ENCODE results near the gene KIAA0586. TPM values are rescaled to one million over a fixed set of nuclear protein-coding genes. Genes with fewer than 3 reads are reported as not detected.
A peak's percentile ranks its signal among the peaks of the same experiment; 100 is the strongest.

Gene KIAA0586
- total and polyA plus RNA-seq, 2 donors (not counting 3 experiments of a cell fraction or from before 2014, with no cell fraction given), result 7.4 to 25.9 TPM

- Histone ChIP-seq H3K9me3 (replicated peaks; ENCODE audit: control insufficient read depth, insufficient read depth, low read length) (no peaks in the 10 kb centered on the region), H3K4me2 (ENCODE audit: insufficient read depth, low read length) (no peak overlapping the region), H3K4me1 (ENCODE audit: control insufficient read depth, extremely low read depth, insufficient read depth, low read length) (peaks cover 6% of the 10 kb centered on the region), H3K27ac (ENCODE audit: insufficient read depth, low read depth, low read length) (no peak overlapping the region), H3K36me3 (ENCODE audit: control insufficient read depth in 2 of 2, extremely low read depth in 1 of 2, insufficient read depth in 2 of 2, low read length in 2 of 2) (no peaks in the 10 kb centered on the region), H3K27me3 (ENCODE audit: control insufficient read depth in 2 of 2, insufficient read depth in 2 of 2, low read length in 2 of 2) (no peaks in the 10 kb centered on the region), H3K9ac (replicated peaks; ENCODE audit: extremely low read depth, insufficient read depth, low read length) (no peak overlapping the region), H4K20me1 (replicated peaks; ENCODE audit: control insufficient read depth, extremely low read depth, insufficient read depth, low read length) (no peaks in the 10 kb centered on the region), H3K4me3 (replicated peaks in 1 of 3; ENCODE audit: insufficient read depth in 1 of 3, low read depth in 1 of 3, low read length in 3 of 3) (no peak overlapping the region), H2AFZ (ENCODE audit: low read depth, low read length) (no peak overlapping the region), H3K79me2 (ENCODE audit: control insufficient read depth, insufficient read depth, low read length) (no peaks in the 10 kb centered on the region), H3K9me1 (replicated peaks; ENCODE audit: control insufficient read depth, extremely low read depth, insufficient read depth, low read length) (no peaks in the 10 kb centered on the region)
- ChIA-PET CTCF (interaction anchor here (0.9 kb wide), 1 partner anchor 11 kb away, joined by 3 read pairs; no protein-coding TSS in a partner anchor), POLR2A (no interaction called here)
- FAIRE-seq (no peak), DNase-seq (ENCODE audit: low read depth, low spot score) (no peak)
- TF ChIP-seq POLR2A (IDR thresholded peaks at IDR 0.05; ENCODE audit: low read depth, low read length) (no peak), FOS (IDR thresholded peaks at IDR 0.05; ENCODE audit: borderline replicate concordance, insufficient read depth, low read length) (no peak), MAX (IDR thresholded peaks at IDR 0.05; ENCODE audit: insufficient read depth, insufficient read length) (no peak)
- no TSS peak for BruUV-seq (replicated peaks)
- dilution Hi-C loops (cut with MboI; ENCODE audit: extremely low pct_ligation_motif_present, low sequenced_read_pairs) (no loop called here), intact Hi-C loops (cut with micrococcal nuclease) (no loop called here)
These were observed 36.7 kb upstream of the KIAA0586 start for GRCh38 chr14:58390830-58391229.

- no peak overlapping the region for H3K27ac ChIP-seq (ENCODE audit: insufficient read depth, low read depth, low read length)
These were observed 32.0 kb upstream of the KIAA0586 start for GRCh38 chr14:58395562-58395811.

More at GRCh38 chr14:58395562-58395811, 32.0 kb upstream of the KIAA0586 start:
- no peak for DNase-seq (ENCODE audit: low read depth, low spot score)
- Histone ChIP-seq H3K36me3 (ENCODE audit: control insufficient read depth in 2 of 2, extremely low read depth in 1 of 2, insufficient read depth in 2 of 2, low read length in 2 of 2) (no peaks in the 10 kb centered on the region), H3K4me3 (replicated peaks in 1 of 3; ENCODE audit: insufficient read depth in 1 of 3, low read depth in 1 of 3, low read length in 3 of 3) (peak overlapping the region in 2 of 3 experiments; percentile 51 to 52), H4K20me1 (replicated peaks; ENCODE audit: control insufficient read depth, extremely low read depth, insufficient read depth, low read length) (no peaks in the 10 kb centered on the region), H3K9me1 (replicated peaks; ENCODE audit: control insufficient read depth, extremely low read depth, insufficient read depth, low read length) (no peaks in the 10 kb centered on the region), H3K9me3 (replicated peaks; ENCODE audit: control insufficient read depth, insufficient read depth, low read length) (no peaks in the 10 kb centered on the region), H3K9ac (replicated peaks; ENCODE audit: extremely low read depth, insufficient read depth, low read length) (peak overlapping the region; percentile 70), H3K79me2 (ENCODE audit: control insufficient read depth, insufficient read depth, low read length) (no peaks in the 10 kb centered on the region), H3K4me1 (ENCODE audit: control insufficient read depth, extremely low read depth, insufficient read depth, low read length) (peaks cover 10% of the 10 kb centered on the region), H2AFZ (ENCODE audit: low read depth, low read length) (peak overlapping the region; percentile 96), H3K27me3 (ENCODE audit: control insufficient read depth in 2 of 2, insufficient read depth in 2 of 2, low read length in 2 of 2) (no peaks in the 10 kb centered on the region), H3K4me2 (ENCODE audit: insufficient read depth, low read length) (peak overlapping the region; percentile 42)
- BruUV-seq (replicated peaks), result no TSS peak
- no peak for FAIRE-seq
- intact Hi-C loops (cut with micrococcal nuclease) (loop anchor here (1.0 to 2.0 kb wide), 2 partner anchors 97 to 287 kb away; partner anchors contain the start of gene ARID4A), dilution Hi-C loops (cut with MboI; ENCODE audit: extremely low pct_ligation_motif_present, low sequenced_read_pairs) (no loop called here)
- ChIA-PET POLR2A (no interaction called here), CTCF (interaction anchor here (0.8 to 2.7 kb wide), 12 partner anchors 11 to 287 kb away, joined by 3 to 10 read pairs (median 4); partner anchors contain the start of genes ARID4A, KIAA0586 and TIMM9)
- TF ChIP-seq CTCF (IDR thresholded peaks at IDR 0.05; ENCODE audit: extremely low read depth in 1 of 2, insufficient read depth in 1 of 2, low read depth in 1 of 2, low read length in 2 of 2), result no peak
- TF ChIP-seq POLR2A (IDR thresholded peaks at IDR 0.05; ENCODE audit: low read depth, low read length), result no peak
- no peak for TF ChIP-seq MYC (IDR thresholded peaks at IDR 0.05; ENCODE audit: low read depth, low read length)
- TF ChIP-seq GATA2 (IDR thresholded peaks at IDR 0.05; ENCODE audit: insufficient read depth, insufficient read length, low read depth, low read length), result no peak
- TF ChIP-seq EZH2 (IDR thresholded peaks at IDR 0.05; ENCODE audit: borderline replicate concordance, low read depth, low read length, severe bottlenecking), result no peak
- TF ChIP-seq FOS (IDR thresholded peaks at IDR 0.05; ENCODE audit: borderline replicate concordance, insufficient read depth, low read length), result no peak
- no peak for TF ChIP-seq MAX (IDR thresholded peaks at IDR 0.05; ENCODE audit: insufficient read depth, insufficient read length)
- TF ChIP-seq POLR2AphosphoS5 (IDR thresholded peaks at IDR 0.05; ENCODE audit: insufficient read depth, low read depth, low read length), result no peak
- TF ChIP-seq JUN (IDR thresholded peaks at IDR 0.05; ENCODE audit: borderline replicate concordance, insufficient read depth, insufficient read length, low read depth), result no peak
